GM18520 (cell line): ENCODE measurements around the gene MYOT.
"Not testable (repeated sequence)": the region's sequence is repeated elsewhere in the genome, so short reads cannot be mapped to it uniquely, and the experiment has no call there.

Source experiments
- ATAC-seq: cut with Tn5 transposase; IDR thresholded peaks from one replicate; pipeline ENCODE4 v1.9.1; 2021; ENCODE audit not compliant: unreplicated experiment

MYOT gene

GRCh38 chr5:137867664-137868063 is at the start of gene MYOT:
Gene MYOT (plus strand): TSS chr5:137867860. CDS start chr5:137870652, 2,792 bp downstream.
- ATAC-seq: no peak

- no peak for ATAC-seq
Measured at GRCh38 chr5:137819766-137820165, 47.9 kb upstream of the MYOT start.

DNA sequence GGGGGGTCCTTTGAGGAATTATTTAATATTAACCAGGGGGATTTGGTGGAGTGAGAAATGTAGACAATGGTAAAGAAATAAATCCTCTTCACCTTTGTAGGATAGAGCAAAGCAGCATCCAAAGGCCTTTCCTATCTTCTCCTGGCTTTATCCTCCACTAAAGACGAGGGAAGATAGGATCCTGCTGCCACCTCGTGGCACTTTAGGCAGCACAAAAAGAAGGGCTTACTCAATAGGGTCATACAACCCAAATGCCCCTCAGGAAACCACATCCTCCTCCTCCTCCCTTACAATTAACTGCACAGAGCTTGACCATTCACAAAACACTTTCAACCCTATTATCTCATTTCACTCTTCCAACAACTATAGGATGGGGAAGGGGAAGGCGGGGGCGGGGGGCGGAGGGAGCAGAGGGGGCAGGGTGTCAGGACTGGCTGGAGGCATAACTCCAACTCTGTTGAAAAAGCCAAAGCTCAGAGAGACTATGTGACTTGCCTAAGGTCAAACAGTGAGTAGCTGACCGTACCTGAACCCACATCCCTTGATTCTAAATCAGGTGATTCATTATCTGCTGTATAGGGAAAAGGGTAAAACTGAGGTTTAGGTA is 45.4 kb upstream of the MYOT start:
- no peak for ATAC-seq

DNA sequence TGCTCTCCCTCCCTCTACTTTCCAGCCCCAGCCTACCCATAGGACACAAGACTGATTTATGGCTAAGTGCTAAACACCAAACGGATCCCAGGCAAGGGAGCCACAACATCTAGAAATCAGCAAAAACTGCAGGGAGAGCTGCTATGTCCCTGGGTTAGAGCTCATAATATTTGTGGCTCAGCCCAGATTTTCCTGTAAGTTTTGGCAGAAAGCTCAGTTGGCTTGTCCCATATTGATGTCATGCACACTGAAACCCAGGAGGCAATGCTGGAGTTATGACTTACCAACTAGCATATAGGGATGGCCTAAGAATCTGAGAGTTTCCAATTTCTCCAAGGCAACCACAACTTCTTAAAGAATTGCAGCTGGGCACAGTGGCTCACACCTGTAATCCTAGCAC is 44.7 kb upstream of the MYOT start:
- ATAC-seq: no peak

GRCh38 chr5:137825165-137825564 is 42.5 kb upstream of the MYOT start:
- ATAC-seq: no peak

DNA sequence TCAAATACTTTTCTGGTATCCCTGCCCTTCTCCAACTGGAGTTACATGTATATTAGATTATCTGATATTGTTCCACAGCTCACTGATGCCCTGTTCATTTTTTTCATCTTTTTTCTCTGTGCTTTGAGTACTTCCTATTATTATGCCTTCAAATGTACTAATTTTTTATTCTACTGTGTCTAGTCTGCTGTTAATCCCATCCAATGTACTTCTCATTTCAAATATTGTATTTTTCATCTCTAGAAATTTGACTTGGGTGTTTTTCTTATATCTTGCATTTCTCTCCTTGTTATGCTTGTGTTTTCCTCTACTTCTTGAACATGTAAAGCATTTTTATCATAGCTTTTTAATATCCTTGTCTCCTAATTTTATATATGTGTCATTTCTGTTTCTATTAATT is 41.6 kb upstream of the MYOT start:
- ATAC-seq: no peak

GRCh38 chr5:137828180-137828579 is 39.5 kb upstream of the MYOT start:
- ATAC-seq: no peak

- ATAC-seq: no peak
Measured at GRCh38 chr5:137828664-137829063, 39.0 kb upstream of the MYOT start.

- ATAC-seq: no peak
Measured at GRCh38 chr5:137831105-137831504, 36.6 kb upstream of the MYOT start.

- no peak for ATAC-seq
Measured at GRCh38 chr5:137831526-137831925, 36.1 kb upstream of the MYOT start.

- ATAC-seq: no peak
Measured at GRCh38 chr5:137832416-137832815, 35.2 kb upstream of the MYOT start.

GRCh38 chr5:137833463-137833862 is 34.2 kb upstream of the MYOT start:
- ATAC-seq: no peak

DNA sequence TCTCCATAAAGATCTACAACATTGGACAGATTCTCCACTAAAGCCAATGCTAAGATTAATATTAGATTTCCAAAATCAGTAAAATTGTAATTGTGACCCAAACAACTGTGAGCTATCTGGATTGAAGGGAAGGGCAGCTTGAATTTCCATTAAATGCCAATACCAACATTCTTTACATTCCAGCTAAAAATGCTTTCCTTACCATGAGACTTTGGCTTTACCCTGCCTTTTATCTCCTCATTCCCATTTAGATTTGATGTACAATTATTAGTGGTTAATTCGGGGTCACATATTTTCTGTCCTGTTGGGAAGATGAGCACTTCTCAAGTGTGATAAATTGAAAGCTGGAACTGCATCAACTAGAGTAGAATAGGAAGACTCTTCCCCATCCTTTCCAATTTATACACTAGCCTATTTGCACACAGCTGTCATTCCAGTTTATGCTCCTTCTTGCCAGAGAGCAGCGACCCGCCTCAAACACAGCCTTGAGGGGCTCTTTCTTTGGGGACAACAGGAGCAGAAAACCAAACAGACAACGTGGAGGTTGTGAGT is 33.1 kb upstream of the MYOT start:
- no peak for ATAC-seq

- ATAC-seq: no peak
Measured at GRCh38 chr5:137836298-137836697, 31.4 kb upstream of the MYOT start.

- no peak for ATAC-seq
Measured at GRCh38 chr5:137836997-137837396, 30.7 kb upstream of the MYOT start.

GRCh38 chr5:137837491-137838394 is 29.9 kb upstream of the MYOT start:
- ATAC-seq: no peak

DNA sequence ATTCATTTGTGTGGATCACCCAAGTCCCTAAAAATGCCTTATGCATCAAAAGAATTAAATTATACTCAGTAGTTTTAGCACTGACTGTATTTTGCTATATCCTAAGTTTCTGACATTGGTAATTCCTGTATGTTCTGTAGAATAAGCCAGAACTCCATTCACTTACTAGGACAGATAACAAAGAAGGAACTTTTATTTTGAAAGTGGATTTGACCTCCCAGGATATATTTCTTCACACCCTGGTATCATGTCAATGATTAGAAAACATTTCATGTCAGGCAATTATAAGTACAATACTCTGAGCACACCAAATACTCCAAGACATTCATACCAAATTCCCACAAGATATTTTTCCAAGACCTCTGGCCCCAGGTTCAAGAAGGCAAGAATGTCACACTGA is 28.7 kb upstream of the MYOT start:
- no peak for ATAC-seq

DNA sequence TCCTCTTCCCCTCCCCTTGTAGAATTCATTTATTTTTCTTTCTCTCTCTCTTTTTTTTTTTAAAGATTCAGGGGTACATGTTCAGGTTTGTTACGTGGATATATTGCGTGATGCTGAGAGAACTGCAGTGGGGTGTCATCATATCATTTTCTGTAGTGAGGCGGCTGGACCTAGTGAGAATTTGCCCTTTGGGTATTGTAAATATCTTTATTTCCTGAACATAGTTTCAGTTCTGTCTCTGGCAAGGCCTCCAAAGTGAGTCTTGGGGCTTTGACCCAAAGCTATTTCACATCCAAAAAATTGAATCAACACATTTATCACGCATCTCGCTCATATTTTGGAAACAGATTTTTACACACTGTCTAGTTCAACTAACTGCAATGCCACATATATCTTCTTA is 25.4 kb upstream of the MYOT start:
- no peak for ATAC-seq

- no peak for ATAC-seq
Measured at GRCh38 chr5:137843676-137844299, 23.9 kb upstream of the MYOT start.

DNA sequence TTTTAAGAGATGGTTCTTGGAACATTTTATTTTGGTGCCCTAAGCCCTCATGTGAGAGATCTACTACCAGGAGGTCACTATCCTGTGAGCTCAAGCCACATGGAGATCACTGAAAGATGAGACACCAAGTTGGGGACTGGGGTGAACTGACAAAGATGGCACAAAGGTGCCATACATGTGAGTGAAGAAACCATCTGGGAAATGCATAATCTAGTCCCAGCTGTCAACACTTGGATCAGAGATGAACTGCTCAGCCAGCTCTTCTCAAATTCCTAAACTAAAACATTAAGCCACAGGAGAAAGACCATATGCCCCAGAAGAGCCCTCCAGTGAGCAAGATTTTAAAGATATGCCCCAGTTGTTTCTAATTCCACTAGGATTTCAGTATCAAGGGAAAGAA is 22.2 kb upstream of the MYOT start:
- ATAC-seq: no peak

DNA sequence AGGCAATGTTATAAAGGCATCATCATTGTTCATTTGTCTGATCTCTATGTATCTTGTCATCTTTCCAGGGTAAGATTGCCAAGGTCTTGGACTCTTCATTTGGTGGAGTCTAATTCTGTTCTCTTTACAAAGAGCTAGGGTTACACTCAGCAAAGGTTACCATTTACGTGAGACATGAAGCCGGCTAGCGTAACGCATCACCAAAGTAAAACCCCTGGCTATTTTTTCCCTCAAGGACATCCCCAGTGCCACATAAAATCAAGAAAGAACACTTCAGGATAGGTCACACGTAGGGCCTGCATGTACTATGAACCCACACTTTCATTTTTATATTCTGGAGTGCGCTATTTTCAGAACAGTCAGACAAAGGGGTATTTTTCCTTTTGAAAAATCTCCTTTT is 20.0 kb upstream of the MYOT start:
- ATAC-seq: no peak

DNA sequence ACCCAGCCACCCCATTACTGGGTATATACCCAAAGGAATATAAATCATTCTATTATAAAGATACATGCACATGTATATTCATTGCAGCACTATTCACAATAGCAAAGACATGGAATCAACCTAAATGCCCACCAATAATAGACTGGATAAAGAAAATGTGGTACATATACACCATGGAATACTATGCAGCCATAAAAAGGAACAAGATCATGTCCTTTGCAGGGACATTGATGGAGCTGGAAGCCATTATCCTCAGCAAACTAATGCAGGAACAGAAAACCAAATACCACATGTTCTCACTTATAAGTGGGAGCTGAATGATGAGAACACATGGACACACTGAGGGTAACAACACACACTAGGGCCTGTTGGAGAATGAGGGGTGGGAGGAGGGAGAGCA is 14.5 kb upstream of the MYOT start:
- ATAC-seq: not testable (repeated sequence)
